Epithelial cell of proximal tubule (primary cell): ENCODE measurements around the gene TTC39B. TPM values are rescaled to one million over a fixed set of nuclear protein-coding genes. Genes with fewer than 3 reads are reported as not detected.
A peak's percentile ranks its signal among the peaks of the same experiment; 100 is the strongest.
"Not testable (repeated sequence)": the region's sequence is repeated elsewhere in the genome, so short reads cannot be mapped to it uniquely, and the experiment has no call there.

Experiments
- DNase-seq: peaks from one replicate; pipeline ENCODE4 v3.0.0-alpha.2; 2011; ENCODE audit warnings: low read depth
- H3K4me3 ChIP-seq: 2 replicates; pipeline ENCODE4 v1.5.1; 2011; ENCODE audit warnings: low read depth, mild to moderate bottlenecking, low read length
- total RNA-seq: library from RNA; depleted of rRNA; stranded (reverse); fragments of >200 nt; gene quantifications from 2 replicates; pipeline ENCODE4 v1.2.3, GENCODE V29; 2015
- TF ChIP-seq, protein P1 (sequence below): conservative IDR thresholded peaks from 2 replicates; pipeline ENCODE4 v1.5.1; 2012; ENCODE audit warnings: low read depth, mild to moderate bottlenecking, low read length

Gene TTC39B
- total RNA-seq, 1 donor from 2014 or later: 5.2 TPM

DNA sequence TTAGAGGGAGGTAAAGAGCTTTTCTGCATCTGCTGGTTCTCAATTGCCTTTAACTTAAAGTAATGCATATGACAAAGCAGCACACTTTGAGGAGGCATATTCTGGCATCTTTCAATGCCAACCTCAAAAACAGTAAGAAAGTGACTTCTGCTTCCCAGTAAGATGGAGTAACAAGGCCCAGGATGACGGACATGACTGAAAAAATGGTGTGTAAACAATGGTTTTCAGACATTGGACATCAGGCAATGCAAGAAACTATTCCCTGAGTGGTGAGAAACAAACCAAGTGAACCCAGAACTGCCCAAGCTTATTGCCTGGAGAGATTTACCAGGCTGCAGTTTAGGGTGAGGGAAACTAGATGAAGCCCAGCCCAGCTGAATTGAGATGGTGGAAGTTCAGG is 39.8 kb upstream of the TTC39B start:
- TF ChIP-seq, protein P1, sequence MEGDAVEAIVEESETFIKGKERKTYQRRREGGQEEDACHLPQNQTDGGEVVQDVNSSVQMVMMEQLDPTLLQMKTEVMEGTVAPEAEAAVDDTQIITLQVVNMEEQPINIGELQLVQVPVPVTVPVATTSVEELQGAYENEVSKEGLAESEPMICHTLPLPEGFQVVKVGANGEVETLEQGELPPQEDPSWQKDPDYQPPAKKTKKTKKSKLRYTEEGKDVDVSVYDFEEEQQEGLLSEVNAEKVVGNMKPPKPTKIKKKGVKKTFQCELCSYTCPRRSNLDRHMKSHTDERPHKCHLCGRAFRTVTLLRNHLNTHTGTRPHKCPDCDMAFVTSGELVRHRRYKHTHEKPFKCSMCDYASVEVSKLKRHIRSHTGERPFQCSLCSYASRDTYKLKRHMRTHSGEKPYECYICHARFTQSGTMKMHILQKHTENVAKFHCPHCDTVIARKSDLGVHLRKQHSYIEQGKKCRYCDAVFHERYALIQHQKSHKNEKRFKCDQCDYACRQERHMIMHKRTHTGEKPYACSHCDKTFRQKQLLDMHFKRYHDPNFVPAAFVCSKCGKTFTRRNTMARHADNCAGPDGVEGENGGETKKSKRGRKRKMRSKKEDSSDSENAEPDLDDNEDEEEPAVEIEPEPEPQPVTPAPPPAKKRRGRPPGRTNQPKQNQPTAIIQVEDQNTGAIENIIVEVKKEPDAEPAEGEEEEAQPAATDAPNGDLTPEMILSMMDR: no peak
- no peak overlapping the region for H3K4me3 ChIP-seq
- no peak for DNase-seq

DNA sequence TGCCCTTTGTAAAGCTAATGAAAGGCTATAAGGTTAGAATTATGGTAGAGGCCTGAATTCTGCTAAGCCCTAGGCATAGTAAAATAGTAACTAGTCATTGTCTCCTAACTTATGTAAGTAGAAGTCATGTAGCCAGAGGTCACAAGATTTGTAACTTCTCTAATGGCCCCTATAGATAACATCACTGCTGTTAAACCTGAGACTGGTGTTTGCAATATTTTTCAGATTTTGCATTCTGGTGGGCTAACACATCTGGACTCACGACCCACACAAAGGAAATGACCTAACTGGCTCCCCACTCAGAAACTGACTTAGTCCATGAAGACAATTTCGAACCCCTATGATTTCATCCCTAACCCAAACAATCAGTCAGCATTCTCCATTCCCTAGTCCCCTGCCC is 37.2 kb upstream of the TTC39B start:
- no peak for DNase-seq
- no peak overlapping the region for H3K4me3 ChIP-seq
- TF ChIP-seq, protein P1: no peak

DNA sequence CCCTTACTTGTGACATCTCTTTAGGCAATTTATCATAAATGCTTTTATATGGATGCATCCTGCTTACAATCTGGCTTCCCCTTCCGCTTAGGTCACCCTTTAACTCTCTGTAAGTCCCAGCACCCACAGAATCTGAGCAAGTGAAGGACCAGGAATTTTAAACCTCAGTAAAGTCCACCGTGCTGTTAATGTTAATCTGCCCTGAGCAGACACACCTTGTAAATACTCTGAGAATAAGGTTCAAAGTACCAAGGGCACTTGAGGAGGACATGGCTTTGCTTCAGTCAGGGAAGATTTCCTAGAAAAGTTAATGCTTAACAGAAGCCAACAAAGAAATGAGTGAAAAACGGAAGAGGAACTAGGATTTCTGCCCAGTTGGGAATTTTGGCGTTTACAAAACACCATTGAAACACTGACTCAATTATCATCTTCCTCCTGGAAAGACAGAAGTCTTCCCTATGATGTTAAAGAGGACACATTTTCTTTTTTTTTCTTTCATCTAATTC is 26.4 kb upstream of the TTC39B start:
- TF ChIP-seq, protein P1: no peak
- peak; percentile 31 for DNase-seq
- H3K4me3 ChIP-seq: no peak overlapping the region

DNA sequence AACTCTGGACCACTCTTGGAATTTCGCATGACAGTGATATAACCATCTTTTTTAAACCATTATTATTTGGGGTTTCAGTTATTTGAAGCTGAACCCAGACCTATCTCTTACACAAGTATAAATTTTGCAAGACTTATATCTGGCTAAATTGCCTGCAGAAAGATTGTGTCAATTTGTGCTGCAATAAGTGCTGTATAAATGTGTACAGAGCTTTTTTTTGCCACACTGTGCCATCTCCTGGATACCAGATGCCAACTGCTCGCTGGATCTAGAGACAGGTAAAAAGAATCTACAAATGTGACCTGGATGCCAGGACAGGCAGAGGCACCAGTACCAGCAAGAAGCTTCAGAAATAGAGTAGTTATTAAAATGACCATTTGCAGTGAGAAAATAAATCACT is 25.9 kb upstream of the TTC39B start:
- H3K4me3 ChIP-seq: no peak overlapping the region
- no peak for DNase-seq
- TF ChIP-seq, protein P1: no peak

DNA sequence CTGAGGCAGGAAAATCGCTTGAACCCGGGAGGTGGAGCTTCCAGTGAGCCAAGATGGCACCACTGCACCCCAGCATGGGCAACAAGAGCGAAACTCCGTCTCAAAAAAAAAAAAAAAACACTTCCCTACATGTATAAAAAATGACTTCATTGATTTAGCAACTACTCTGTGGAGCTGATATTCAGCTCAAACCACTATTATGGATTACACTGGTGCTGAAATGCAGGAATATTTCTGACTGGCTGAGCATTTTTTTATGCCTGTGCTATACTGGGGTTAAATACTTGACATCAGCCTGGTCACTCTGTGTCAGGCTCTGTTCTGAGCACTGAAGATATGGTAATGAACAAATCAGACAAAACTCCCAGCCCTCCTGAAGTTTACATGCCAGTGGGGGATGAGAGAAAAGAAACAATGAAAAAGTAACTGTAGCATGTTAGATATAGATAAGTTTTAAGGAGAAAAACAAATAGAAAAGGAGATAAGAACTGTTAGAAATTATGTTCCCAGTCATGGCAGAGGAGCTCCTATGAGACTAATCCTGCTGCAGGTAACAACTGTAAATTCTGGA is 22.6 kb upstream of the TTC39B start:
- TF ChIP-seq, protein P1: no peak
- no peak overlapping the region for H3K4me3 ChIP-seq
- DNase-seq: no peak

DNA sequence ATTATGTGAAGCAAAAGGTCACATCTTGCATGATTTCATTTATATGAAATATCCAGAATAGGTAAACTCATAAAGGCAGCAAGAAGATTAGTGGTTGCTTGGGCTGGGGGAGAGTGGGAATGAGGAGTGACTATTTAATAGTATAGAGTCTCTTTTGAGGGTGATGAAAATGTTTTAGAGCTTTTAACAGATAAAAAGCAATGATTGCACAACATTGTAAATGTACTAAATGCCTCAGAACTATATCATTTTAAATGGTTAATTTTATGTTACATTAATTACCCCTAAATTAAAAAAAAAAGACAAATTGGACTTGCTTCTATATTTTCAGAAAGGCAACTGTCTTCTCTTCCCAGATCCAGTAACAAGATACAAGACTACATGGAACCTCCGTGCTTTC is 21.9 kb upstream of the TTC39B start:
- DNase-seq: no peak
- no peak overlapping the region for H3K4me3 ChIP-seq
- TF ChIP-seq, protein P1: no peak

DNA sequence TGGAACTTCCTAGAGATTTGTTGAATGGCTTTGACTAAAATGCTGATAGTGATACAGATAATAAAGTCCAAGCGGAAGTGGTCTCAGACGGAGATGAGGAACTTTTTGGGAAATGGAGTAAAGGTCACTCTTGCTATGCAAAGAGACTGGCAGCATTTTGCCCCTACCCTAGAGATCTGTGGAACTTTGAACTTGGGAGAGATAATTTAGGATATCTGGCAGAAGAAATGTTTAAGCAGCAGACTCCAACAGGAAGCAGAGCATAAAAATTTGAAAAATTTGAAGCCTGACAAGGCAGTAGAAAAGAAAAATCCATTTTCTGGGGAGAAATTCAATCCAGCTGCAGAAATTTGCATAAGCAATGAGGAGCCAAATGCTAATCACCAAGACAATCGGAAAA is 15.7 kb upstream of the TTC39B start:
- not testable (repeated sequence) for DNase-seq, H3K4me3 ChIP-seq

DNA sequence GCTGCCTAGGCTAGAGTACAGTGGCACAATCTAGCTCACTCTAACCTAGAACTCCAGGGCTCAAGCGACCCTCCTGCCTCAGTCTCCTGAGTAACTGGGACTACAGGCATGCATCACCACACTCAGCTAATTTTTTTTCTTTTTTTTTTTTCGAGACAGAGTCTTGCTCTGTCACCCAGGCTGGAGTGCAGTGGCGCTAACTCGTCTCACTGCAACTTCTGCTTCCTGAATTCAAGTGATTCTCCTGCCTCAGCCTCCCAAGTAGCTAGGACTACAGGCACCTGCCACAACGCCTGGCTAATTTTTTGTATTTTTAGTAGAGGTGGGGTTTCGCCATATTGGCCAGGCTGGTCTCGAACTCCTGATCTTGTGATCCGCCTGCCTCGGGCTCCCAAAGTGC is 12.6 kb upstream of the TTC39B start:
- not testable (repeated sequence) for DNase-seq, H3K4me3 ChIP-seq
